ENCODE measurements around the gene NEK11.

- no peak for TF ChIP-seq CTCF (IDR thresholded peaks at IDR 0.05)
- TF ChIP-seq POLR2A (IDR thresholded peaks at IDR 0.05), result no peak
These were observed 371.2 kb downstream of the NEK11 start for GRCh38 chr3:131397889-131398288.
